GM18861 (cell line): ENCODE results near the gene GULP1.

Source experiments
- ATAC-seq: cut with Tn5 transposase; IDR thresholded peaks from one replicate; pipeline ENCODE4 v1.9.1; 2021; ENCODE audit not compliant: unreplicated experiment

GULP1 gene

DNA sequence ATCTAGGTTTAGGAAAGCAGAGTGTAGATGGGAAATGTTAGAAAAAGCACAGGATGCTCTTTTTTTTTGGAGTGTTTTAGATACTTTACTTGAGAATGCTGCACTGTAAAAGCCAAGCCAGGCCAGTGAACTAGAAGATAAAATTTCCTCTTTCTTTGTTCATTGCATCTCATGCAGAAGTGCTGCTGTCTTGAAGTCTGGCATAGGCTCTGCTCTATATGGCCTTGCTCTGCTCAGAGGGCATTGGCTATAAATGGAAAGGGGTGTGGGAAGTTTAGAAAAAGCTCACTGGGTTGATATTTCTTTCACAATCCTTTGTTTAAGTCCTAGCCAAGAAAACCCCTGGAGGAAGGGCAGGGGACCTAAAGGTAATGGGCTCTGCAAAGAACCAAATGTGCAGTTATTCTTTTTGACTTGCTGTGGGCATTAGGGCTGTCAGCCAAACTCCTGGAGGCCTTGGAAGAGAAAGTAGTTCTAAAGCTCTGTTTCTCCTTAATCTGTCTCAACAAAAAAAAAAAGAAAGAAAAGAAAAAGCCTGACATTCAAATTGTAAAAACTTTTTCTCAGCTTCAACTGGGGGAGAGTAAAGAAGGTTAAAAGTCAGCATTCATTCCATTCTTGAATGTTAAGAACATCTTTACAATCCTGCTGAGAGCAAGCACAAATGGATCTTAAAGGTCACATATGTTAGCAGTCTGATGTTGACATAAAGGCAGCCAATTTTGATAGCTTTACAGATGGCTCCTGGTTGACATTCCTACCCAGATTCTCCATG lies 338.3 kb downstream of the GULP1 start:
- ATAC-seq, result no peak

DNA sequence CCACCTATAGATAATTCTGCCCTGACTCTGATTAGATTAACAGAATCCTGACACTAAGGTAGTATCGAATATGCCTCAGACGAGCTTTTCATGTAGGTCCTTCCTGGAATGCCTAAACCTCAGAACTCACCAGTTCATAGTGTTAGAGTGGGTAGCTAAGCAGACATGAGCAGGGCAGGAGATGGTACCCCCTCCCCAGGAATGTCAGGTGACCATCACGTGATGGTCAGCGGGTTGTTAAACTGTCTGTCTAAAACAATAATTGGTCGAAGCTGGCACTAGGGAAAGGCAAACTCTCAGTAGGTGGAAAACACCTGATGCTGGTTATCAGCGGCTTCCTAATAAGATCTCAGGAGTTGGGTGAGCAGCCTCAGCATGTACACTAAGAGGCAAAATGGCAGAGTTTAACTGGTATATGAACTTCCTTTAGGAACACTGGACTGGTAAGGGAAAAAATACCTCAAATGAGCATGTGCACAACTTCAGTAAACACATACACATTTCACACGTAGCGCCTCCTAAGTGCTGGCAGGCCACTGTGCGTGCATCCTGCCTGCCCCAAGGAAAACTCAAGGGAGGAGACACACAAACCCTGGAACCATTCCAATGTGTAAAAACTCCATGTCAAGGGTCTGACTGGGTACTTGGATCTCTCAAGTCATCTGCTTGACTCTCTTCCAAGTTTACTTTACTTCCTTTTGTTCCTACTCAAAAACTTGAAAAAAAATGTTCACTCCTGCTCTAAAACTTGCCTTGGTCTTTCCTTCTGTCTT lies 339.5 kb downstream of the GULP1 start:
- ATAC-seq, result no peak

DNA sequence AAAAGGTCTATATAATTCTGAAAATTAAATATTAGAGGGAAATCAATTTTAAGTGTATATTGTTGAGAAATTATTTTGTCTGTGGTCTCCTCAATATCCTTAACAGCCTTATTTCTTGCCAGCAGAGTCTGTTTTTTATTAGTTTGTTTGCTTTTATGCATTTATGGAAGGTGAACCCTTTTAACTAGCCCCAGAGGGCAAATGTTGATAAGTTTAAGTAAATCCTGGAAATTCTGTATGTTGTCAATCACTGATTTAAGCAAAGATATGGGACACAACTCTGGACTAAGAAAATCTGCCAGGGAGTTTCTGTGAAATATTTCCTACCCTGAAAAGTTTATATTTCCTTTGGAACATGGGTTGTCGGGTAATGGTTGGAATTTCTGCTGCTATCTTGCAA lies 343.0 kb downstream of the GULP1 start:
- ATAC-seq, result no peak
